Ishikawa (cell line): ENCODE data around the gene HDLBP.

Experiments
- CEBPB ChIP-seq: IDR thresholded peaks from 2 replicates; pipeline ENCODE4 v1.6.1; 2012
- CREB1 ChIP-seq: IDR thresholded peaks from 2 replicates; pipeline ENCODE4 v1.6.1; 2012; ENCODE audit warnings: low read depth
- EGR1 ChIP-seq: IDR thresholded peaks from 2 replicates; pipeline ENCODE4 v1.6.1; 2012
- EP300 ChIP-seq: IDR thresholded peaks from 2 replicates; pipeline ENCODE4 v1.6.1; 2012; ENCODE audit warnings: borderline replicate concordance
- FOXM1 ChIP-seq: IDR thresholded peaks from 2 replicates; pipeline ENCODE4 v1.6.1; 2012; ENCODE audit warnings: low read depth, borderline replicate concordance
- RAD21 ChIP-seq: IDR thresholded peaks from 2 replicates; pipeline ENCODE4 v1.6.1; 2012; ENCODE audit warnings: low read depth
- TAF1 ChIP-seq: IDR thresholded peaks from 2 replicates; pipeline ENCODE4 v1.6.1; 2012; ENCODE audit warnings: low read depth, mild to moderate bottlenecking
- TCF12 ChIP-seq: IDR thresholded peaks from 2 replicates; pipeline ENCODE4 v1.6.1; 2012; ENCODE audit warnings: low read depth
- YY1 ChIP-seq: IDR thresholded peaks from 2 replicates; pipeline ENCODE4 v1.6.1; 2012; ENCODE audit warnings: low read depth
- ZBTB7A ChIP-seq: IDR thresholded peaks from 2 replicates; pipeline ENCODE4 v1.6.1; 2012; ENCODE audit warnings: low read depth
- TF ChIP-seq, protein P1 (sequence below): IDR thresholded peaks from 2 replicates; pipeline ENCODE4 v1.6.1; 2012
- TF ChIP-seq, protein P2 (sequence below): IDR thresholded peaks from 2 replicates; pipeline ENCODE4 v1.6.1; 2012; ENCODE audit warnings: low read depth, mild to moderate bottlenecking
- TF ChIP-seq, protein P3 (sequence below): IDR thresholded peaks from 2 replicates; pipeline ENCODE4 v1.6.1; 2012

DNA sequence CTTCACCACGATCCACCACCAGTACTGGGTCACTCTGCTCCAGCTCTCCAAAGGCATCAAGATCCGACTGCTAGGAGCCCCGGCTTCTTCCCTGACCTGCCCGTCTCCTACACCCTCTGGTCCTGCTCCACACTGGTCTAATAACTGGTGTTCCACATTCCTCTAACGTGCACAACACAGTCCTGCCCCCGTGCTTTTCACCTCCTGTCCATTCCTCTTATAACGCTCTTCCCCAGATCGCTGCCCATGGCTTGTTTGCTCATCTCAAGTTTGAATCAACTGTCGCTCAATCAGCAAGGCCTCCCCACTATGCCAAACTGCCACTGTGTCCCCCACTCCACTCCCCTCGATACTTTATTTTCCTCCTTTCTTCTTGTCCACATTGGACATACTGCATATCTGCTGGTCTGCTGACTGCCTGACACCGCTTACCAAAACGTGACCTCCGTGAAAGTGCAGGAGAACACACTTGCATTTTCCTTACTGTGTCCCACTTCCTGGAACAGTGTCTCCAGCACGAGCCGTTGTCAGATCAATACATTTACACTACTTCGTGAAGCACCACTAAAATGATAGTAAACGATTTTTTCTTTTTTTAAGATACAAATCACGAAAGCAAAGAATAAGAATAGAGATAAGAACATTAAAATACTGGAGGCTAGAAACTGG, 6.5 kb downstream of the HDLBP start:
- no peak for TF ChIP-seq RAD21
- no peak for TF ChIP-seq TCF12
- TF ChIP-seq, protein P1, sequence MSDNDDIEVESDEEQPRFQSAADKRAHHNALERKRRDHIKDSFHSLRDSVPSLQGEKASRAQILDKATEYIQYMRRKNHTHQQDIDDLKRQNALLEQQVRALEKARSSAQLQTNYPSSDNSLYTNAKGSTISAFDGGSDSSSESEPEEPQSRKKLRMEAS, result no peak
- TF ChIP-seq EP300, result no peak
- TF ChIP-seq CEBPB, result no peak
- no peak for TF ChIP-seq FOXM1
- TF ChIP-seq, protein P2, sequence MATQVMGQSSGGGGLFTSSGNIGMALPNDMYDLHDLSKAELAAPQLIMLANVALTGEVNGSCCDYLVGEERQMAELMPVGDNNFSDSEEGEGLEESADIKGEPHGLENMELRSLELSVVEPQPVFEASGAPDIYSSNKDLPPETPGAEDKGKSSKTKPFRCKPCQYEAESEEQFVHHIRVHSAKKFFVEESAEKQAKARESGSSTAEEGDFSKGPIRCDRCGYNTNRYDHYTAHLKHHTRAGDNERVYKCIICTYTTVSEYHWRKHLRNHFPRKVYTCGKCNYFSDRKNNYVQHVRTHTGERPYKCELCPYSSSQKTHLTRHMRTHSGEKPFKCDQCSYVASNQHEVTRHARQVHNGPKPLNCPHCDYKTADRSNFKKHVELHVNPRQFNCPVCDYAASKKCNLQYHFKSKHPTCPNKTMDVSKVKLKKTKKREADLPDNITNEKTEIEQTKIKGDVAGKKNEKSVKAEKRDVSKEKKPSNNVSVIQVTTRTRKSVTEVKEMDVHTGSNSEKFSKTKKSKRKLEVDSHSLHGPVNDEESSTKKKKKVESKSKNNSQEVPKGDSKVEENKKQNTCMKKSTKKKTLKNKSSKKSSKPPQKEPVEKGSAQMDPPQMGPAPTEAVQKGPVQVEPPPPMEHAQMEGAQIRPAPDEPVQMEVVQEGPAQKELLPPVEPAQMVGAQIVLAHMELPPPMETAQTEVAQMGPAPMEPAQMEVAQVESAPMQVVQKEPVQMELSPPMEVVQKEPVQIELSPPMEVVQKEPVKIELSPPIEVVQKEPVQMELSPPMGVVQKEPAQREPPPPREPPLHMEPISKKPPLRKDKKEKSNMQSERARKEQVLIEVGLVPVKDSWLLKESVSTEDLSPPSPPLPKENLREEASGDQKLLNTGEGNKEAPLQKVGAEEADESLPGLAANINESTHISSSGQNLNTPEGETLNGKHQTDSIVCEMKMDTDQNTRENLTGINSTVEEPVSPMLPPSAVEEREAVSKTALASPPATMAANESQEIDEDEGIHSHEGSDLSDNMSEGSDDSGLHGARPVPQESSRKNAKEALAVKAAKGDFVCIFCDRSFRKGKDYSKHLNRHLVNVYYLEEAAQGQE, result no peak
- TF ChIP-seq CREB1, result no peak
- no peak for TF ChIP-seq YY1
- no peak for TF ChIP-seq EGR1
- TF ChIP-seq, protein P3, sequence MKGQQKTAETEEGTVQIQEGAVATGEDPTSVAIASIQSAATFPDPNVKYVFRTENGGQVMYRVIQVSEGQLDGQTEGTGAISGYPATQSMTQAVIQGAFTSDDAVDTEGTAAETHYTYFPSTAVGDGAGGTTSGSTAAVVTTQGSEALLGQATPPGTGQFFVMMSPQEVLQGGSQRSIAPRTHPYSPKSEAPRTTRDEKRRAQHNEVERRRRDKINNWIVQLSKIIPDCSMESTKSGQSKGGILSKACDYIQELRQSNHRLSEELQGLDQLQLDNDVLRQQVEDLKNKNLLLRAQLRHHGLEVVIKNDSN, result no peak
- TF ChIP-seq TAF1, result no peak
- no peak for TF ChIP-seq ZBTB7A
